B cell (primary cell): Measurements from ENCODE around the gene RAD51AP2. TPM values are rescaled to one million over a fixed set of nuclear protein-coding genes. Genes with fewer than 3 reads are reported as not detected.

ENCODE experiments used
- ATAC-seq: fragments of 200-7000 bp; cut with Tn5 transposase; one replicate; pipeline ENCODE4 v1.10.0; 2021; ENCODE audit warnings: low read depth, mild to moderate bottlenecking, moderate number of reproducible peaks, moderate library complexity
- CTCF ChIA-PET: fragments of 350-600 bp; sonication (Branson Sonifier 250); formaldehyde crosslinking; loops from one replicate; lab custom pipeline; 2021; ENCODE audit warnings: antibody characterized with exemption, inconsistent platforms; lab: Charles Lee
- POLR2A ChIA-PET: fragments of 350-600 bp; sonication (Branson Sonifier 250); formaldehyde crosslinking; loops from one replicate; lab custom pipeline; 2021; ENCODE audit warnings: antibody characterized with exemption; lab: Charles Lee
- DNase-seq: peaks from one replicate; pipeline ENCODE4 v3.0.0; 2013
- H2AFZ ChIP-seq: 2 replicates; pipeline ENCODE4 v1.6.1; 2012; ENCODE audit warnings: mild to moderate bottlenecking, low read depth, low read length; ENCODE audit not compliant: insufficient read depth, poor library complexity, severe bottlenecking
- H3K27ac ChIP-seq, 2 donors: 1 replicate in 1 of 2; 2 replicates in 1 of 2; pipeline ENCODE4 v1.5.1; 2012 to 2013; ENCODE audit warnings: low read length in 2 of 2, mild to moderate bottlenecking in 2 of 2, moderate library complexity in 1 of 2
- H3K27me3 ChIP-seq, 4 experiments: fragments of 200-600 bp in 1 of 4; sonication (generic) in 1 of 4; replicated peaks in 1 of 4; 1 replicate in 2 of 4; 2 replicates in 2 of 4; pipeline versions ENCODE4 v1.6.1 to v1.7.0; 2013 to 2016; ENCODE audit warnings: low read length in 3 of 4, mild to moderate bottlenecking in 2 of 4, mixed read lengths in 1 of 4, moderate library complexity in 1 of 4; ENCODE audit not compliant: insufficient read depth in 4 of 4, control insufficient read depth in 3 of 4; ENCODE audit errors: control extremely low read depth in 1 of 4
- H3K36me3 ChIP-seq, 2 experiments: replicated peaks in 1 of 2; 1 replicate in 1 of 2; 2 replicates in 1 of 2; pipeline versions ENCODE4 v1.6.1 to v1.7.1; 2013; ENCODE audit warnings: low read length in 1 of 2; ENCODE audit not compliant: insufficient read depth in 2 of 2, control insufficient read depth in 1 of 2; ENCODE audit errors: control extremely low read depth in 1 of 2, extremely low read depth in 1 of 2
- H3K4me1 ChIP-seq, 2 donors: fragments of 200-600 bp in 1 of 2; sonication (generic) in 1 of 2; 1 replicate in 1 of 2; 2 replicates in 1 of 2; pipeline versions ENCODE4 v1.5.1 to v1.6.1; 2013 to 2017; ENCODE audit warnings: low read length in 2 of 2; ENCODE audit not compliant: control insufficient read depth in 2 of 2, insufficient read depth in 2 of 2
- H3K4me2 ChIP-seq: replicated peaks from 2 replicates; pipeline ENCODE3; 2012; ENCODE audit warnings: mild to moderate bottlenecking, low read depth, low read length; ENCODE audit not compliant: poor library complexity, severe bottlenecking
- H3K4me3 ChIP-seq, 5 experiments: fragments of 200-600 bp in 1 of 5; sonication (generic) in 1 of 5; 1 replicate in 3 of 5; 2 replicates in 2 of 5; pipeline versions ENCODE4 v1.5.1 to v1.7.0; 2011 to 2016; ENCODE audit warnings: low read length in 4 of 5, mild to moderate bottlenecking in 4 of 5, low read depth in 2 of 5, control low read depth in 1 of 5, moderate library complexity in 1 of 5; ENCODE audit not compliant: insufficient read depth in 1 of 5; ENCODE audit errors: control extremely low read depth in 1 of 5, extremely low read depth in 1 of 5
- H3K79me2 ChIP-seq: fragments of 200-600 bp; sonication (generic); one replicate; pipeline ENCODE4 v1.6.0; 2016; ENCODE audit warnings: low read length; ENCODE audit not compliant: control insufficient read depth, insufficient read depth
- H3K9ac ChIP-seq: fragments of 200-600 bp; sonication (generic); 2 replicates; pipeline ENCODE4 v1.6.1; 2017; ENCODE audit warnings: mild to moderate bottlenecking, low read length, moderate library complexity
- H3K9me3 ChIP-seq, 3 donors: one replicate each; pipeline versions ENCODE4 v1.6.1 to v1.7.1; 2013; ENCODE audit warnings: low read length in 2 of 3; ENCODE audit not compliant: control insufficient read depth in 2 of 3, insufficient read depth in 1 of 3; ENCODE audit errors: control extremely low read depth in 1 of 3
- H4K20me1 ChIP-seq: 2 replicates; pipeline ENCODE4 v1.6.0; 2012; ENCODE audit warnings: mild to moderate bottlenecking, low read length; ENCODE audit not compliant: insufficient read depth, control insufficient read depth, poor library complexity, severe bottlenecking
- H3K27ac Mint-ChIP-seq: one replicate; pipeline ENCODE4 v1.8.0; 2021; ENCODE audit warnings: mixed read lengths
- H3K27me3 Mint-ChIP-seq: one replicate; pipeline ENCODE4 v1.8.0; 2021; ENCODE audit warnings: mixed read lengths
- H3K4me1 Mint-ChIP-seq: one replicate; pipeline ENCODE4 v1.8.0; 2021; ENCODE audit warnings: mixed read lengths
- H3K4me3 Mint-ChIP-seq: one replicate; pipeline ENCODE4 v1.8.0; 2021; ENCODE audit warnings: mixed read lengths
- H3K9me3 Mint-ChIP-seq: one replicate; pipeline ENCODE4 v1.8.0; 2022; ENCODE audit warnings: mixed read lengths; ENCODE audit not compliant: insufficient read depth
- CTCF ChIP-seq: fragments of 200-600 bp; IDR thresholded peaks from one replicate; pipeline ENCODE4 v1.8.0; 2022; ENCODE audit warnings: antibody characterized with exemption, mild to moderate bottlenecking
- EZH2 ChIP-seq: IDR thresholded peaks from 2 replicates; pipeline ENCODE4 v1.6.1; 2012; ENCODE audit warnings: borderline replicate concordance, low read depth, mild to moderate bottlenecking, moderate library complexity, low read length; ENCODE audit not compliant: insufficient read depth, poor library complexity, severe bottlenecking
- WGBS: methylation state at CpG from one replicate; pipeline ENCODE4 v1.1.5; 2013; ENCODE audit warnings: missing lambda C conversion rate; ENCODE audit not compliant: insufficient coverage; 5-methylcytosine and 5-hydroxymethylcytosine counted together
- intact Hi-C: fragments of 100-400 bp; cut with micrococcal nuclease; formaldehyde crosslinking; loops from one replicate; pipeline ENCODE4 v1.10.0; 2022
- polyA plus RNA-seq: library from polyadenylated mRNA; depleted of rRNA; stranded (reverse); fragments of >200 nt; gene quantifications from 2 replicates; pipeline ENCODE4 v1.2.3, GENCODE V29; 2012
- total RNA-seq, 2 donors: library from RNA; stranded (reverse); fragments of 120-200 nt in 1 of 2; gene quantifications; 1 replicate in 1 of 2; 2 replicates in 1 of 2; pipeline versions ENCODE4 v1.2.3 to v1.2.4, GENCODE V29; 2013 to 2022

Gene RAD51AP2
- total and polyA plus RNA-seq, 2 donors (not counting 1 experiment from before 2014, with no cell fraction given) = not detected

- peaks cover 32% of the 10 kb centered on the region for H3K27me3 Mint-ChIP-seq
- no peaks in the 10 kb centered on the region for H3K4me1 Mint-ChIP-seq
- Histone ChIP-seq H2AFZ (no peak overlapping the region), H3K4me2 (no peak overlapping the region), H3K79me2 (no peaks in the 10 kb centered on the region), H3K27me3 (peaks cover 0 to 18% (median 12%) of the 10 kb centered on the region in 4 experiments), H3K9me3 (no peaks in the 10 kb centered on the region), H3K4me3 (no peak overlapping the region), H3K4me1 (no peaks in the 10 kb centered on the region), H3K36me3 (no peaks in the 10 kb centered on the region), H3K9ac (no peak overlapping the region), H3K27ac (no peak overlapping the region), H4K20me1 (no peaks in the 10 kb centered on the region)
- no peak for DNase-seq
- intact Hi-C loops = no loop called here
- no peaks in the 10 kb centered on the region for H3K9me3 Mint-ChIP-seq
- H3K27ac Mint-ChIP-seq = no peak overlapping the region
- CTCF ChIA-PET = no interaction called here
- WGBS = no CpG with 5 or more reads among the region's 2 CpGs
- H3K4me3 Mint-ChIP-seq = no peak overlapping the region
- no peak for ATAC-seq
- POLR2A ChIA-PET = no interaction called here
- TF ChIP-seq CTCF (no peak), EZH2 (no peak)
Measured at GRCh38 chr2:17550907-17551306, 32.7 kb upstream of the RAD51AP2 start.

GRCh38 chr2:17547737-17548136 is 29.5 kb upstream of the RAD51AP2 start:
- no peaks in the 10 kb centered on the region for H4K20me1 ChIP-seq
- DNase-seq (no peak), ATAC-seq (no peak)
- CTCF ChIA-PET = no interaction called here
- TF ChIP-seq EZH2 (no peak), CTCF (no peak)
- H3K27me3 ChIP-seq = peaks cover 0 to 22% (median 17%) of the 10 kb centered on the region in 4 experiments
- no peaks in the 10 kb centered on the region for H3K9me3 Mint-ChIP-seq
- no peaks in the 10 kb centered on the region for H3K36me3 ChIP-seq
- no peak overlapping the region for H2AFZ ChIP-seq
- intact Hi-C loops = no loop called here
- no peak overlapping the region for H3K4me3 Mint-ChIP-seq
- H3K4me3 ChIP-seq = no peak overlapping the region
- no peaks in the 10 kb centered on the region for H3K4me1 Mint-ChIP-seq
- no peaks in the 10 kb centered on the region for H3K4me1 ChIP-seq
- H3K27me3 Mint-ChIP-seq = peaks cover 50% of the 10 kb centered on the region
- no peak overlapping the region for H3K4me2 ChIP-seq
- no peak overlapping the region for H3K27ac Mint-ChIP-seq
- H3K79me2 ChIP-seq = no peaks in the 10 kb centered on the region
- no peak overlapping the region for H3K27ac ChIP-seq
- no peaks in the 10 kb centered on the region for H3K9me3 ChIP-seq
- 81% methylated on average over 5 of the region's 5 CpGs for WGBS
- POLR2A ChIA-PET = no interaction called here
- H3K9ac ChIP-seq = no peak overlapping the region
